Astrocyte of the cerebellum (primary cell): ENCODE results near the gene COL4A2.
"Not testable (repeated sequence)": the region's sequence is repeated elsewhere in the genome, so short reads cannot be mapped to it uniquely, and the experiment has no call there.

Source experiments
- DNase-seq: peaks from one replicate; pipeline ENCODE4 v3.0.0-alpha.2; 2011; ENCODE audit warnings: low read depth
- H3K4me3 ChIP-seq: 2 replicates; pipeline ENCODE4 v1.5.1; 2011; ENCODE audit warnings: mild to moderate bottlenecking, low read depth, low read length, moderate library complexity
- CTCF ChIP-seq: IDR thresholded peaks from 2 replicates; pipeline ENCODE4 v1.5.1; 2012; ENCODE audit warnings: low read length, low read depth, moderate library complexity, mild to moderate bottlenecking; ENCODE audit errors: missing control alignments
- in situ Hi-C: cut with HindIII; loops from 2 replicates; pipeline ENCODE4 v1.10.0; 2017; ENCODE audit warnings: low sequenced_read_pairs

Gene COL4A2

DNA sequence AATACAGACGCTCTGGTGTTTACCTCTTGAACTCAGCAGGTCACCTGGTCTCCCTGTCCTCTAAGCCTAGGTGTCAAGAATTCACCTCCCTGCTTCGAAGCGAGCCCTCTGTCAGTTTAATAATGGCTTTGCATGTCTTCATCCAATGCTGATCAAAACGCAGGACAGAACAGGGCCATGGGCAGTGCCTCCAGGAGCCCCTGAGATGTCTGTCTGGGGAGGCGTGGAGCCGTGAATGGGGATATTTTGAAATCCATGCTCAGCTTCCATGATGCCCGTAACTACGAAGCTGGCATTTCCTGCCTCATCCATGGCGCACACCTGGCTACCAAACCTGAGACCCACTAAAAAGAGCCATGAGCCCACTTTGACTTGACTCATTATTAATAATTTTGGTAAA lies 140.7 kb downstream of the COL4A2 start:
- in situ Hi-C loops: no loop called here
- no peak for TF ChIP-seq CTCF
- DNase-seq: no peak
- no peak overlapping the region for H3K4me3 ChIP-seq

- no peak overlapping the region for H3K4me3 ChIP-seq
- TF ChIP-seq CTCF: no peak
- DNase-seq: peak; percentile 82
- in situ Hi-C loops: no loop called here
Measured at GRCh38 chr13:110448230-110448629, 141.1 kb downstream of the COL4A2 start.

DNA sequence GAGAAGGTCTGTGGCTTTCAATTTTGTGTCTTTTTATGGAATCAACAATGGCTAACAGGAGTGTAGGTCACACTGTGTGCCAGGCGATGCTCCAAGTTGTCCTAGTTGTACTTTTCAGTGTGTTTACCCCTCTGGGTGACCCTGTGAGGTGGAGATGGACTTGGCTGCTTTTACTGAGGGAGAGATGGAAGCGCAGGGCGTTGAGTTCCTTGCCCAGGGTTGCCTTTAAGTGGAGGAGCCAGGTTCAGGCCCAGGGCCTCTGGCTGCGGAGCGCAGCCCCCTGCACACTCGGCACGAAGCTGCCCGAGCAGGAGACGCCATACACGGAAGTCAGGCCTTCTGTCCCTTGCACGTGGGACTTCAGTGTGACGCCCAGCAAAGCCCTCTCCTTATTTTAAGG lies 141.6 kb downstream of the COL4A2 start:
- DNase-seq: no peak
- TF ChIP-seq CTCF: no peak
- in situ Hi-C loops: no loop called here
- no peak overlapping the region for H3K4me3 ChIP-seq

GRCh38 chr13:110449219-110450015 lies 142.3 kb downstream of the COL4A2 start:
- no peak for DNase-seq
- no peak overlapping the region for H3K4me3 ChIP-seq
- no peak for TF ChIP-seq CTCF
- in situ Hi-C loops: no loop called here

DNA sequence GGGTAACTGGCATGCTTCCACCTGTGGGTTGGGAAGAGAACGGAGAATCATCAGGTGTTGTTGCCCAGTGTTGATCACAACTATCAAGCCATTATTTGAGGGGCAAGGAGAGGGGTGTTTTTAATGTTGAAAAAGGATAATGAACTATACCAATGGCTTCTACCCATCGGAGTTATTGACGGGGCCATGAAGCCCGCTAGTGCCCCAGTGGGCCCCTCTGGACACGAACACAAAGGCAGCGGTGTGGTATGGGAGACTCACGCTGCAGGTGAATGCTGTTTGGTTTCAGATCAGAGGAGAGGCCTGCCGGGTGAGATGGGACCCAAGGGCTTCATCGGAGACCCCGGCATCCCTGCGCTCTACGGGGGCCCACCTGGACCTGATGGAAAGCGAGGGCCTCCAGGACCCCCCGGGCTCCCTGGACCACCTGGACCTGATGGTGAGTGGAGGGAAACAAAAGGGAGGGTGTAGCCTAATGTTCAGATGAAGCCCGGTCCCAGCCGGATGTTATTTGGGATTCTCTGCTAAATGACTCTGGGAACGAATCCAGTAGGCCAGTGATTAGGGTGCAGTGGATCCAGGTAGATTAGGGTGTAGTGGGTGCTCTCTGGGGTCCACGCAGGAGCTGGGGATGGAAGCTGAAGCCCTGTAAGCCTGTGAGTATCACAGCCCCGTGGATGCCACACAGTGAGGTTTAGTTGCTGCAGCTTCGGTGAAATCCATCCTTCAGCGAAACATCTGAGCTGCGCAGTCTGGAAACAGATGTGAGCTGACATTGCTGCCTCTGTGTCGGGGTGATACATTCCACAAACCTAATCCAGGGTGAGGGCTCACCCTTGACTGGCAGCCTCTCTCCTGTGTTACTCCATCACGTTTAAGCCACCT lies 143.2 kb downstream of the COL4A2 start:
- in situ Hi-C loops: no loop called here
- DNase-seq: no peak
- TF ChIP-seq CTCF: no peak
- H3K4me3 ChIP-seq: no peak overlapping the region

DNA sequence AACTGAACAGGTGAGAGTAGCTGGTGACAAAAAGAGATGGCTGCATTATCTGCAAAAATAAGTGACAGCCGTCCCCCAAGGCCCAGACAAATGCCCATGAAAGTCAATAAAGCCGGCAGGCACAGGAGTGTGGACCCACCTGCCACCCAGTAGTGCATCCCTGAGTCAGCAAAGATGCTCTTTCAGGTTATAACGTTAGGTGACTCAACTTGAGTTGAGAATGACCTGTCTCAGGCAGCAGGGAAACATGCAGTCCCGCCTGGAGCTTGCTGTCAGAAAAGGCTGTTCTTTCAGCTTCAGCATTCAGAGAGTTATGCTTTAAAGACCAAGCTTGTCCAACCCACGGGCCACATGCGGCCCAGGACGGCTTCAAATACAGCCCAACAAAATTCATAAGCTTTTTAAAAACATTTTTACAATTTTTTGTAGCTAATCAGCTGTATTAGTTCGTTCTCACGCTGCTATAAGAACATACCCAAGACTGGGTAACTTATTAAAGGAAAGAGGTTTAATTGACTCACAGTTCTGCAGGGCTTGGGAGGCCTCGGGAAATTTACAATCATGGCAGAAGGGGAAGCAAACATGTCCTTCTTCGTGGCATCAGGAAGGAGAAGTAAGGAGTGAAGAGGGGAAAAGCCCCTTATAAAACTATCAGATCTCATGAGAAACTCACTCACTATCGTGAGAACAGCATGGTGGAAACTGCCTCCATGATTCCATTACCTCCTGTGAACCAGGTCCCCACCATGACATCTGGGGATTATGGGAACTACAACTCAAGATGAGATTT lies 144.1 kb downstream of the COL4A2 start:
- in situ Hi-C loops: no loop called here
- no peak for DNase-seq
- H3K4me3 ChIP-seq: no peak overlapping the region
- TF ChIP-seq CTCF: no peak

GRCh38 chr13:110453091-110453490 lies 146.0 kb downstream of the COL4A2 start:
- DNase-seq, in situ Hi-C loops, H3K4me3 ChIP-seq: not testable (repeated sequence)
